Anterior cingulate cortex (tissue), 58 donors: ENCODE measurements around the gene PDIA3.
A peak's percentile ranks its signal among the peaks of the same experiment; 100 is the strongest.
"Not testable (repeated sequence)": the region's sequence is repeated elsewhere in the genome, so short reads cannot be mapped to it uniquely, and the experiment has no call there.

ENCODE experiments used
- DNase-seq, 58 donors: peaks; one replicate each; lab custom pipeline; 2025; lab: John Stamatoyannopoulos, UW

Gene PDIA3

GRCh38 chr15:43776101-43776717 lies 30.0 kb downstream of the PDIA3 start:
- no peak for DNase-seq

- DNase-seq: peak in 41 of 58 donors; percentile 22 to 78 (median 52)
These were observed 30.6 kb downstream of the PDIA3 start, which contains the start of gene ELL3 for GRCh38 chr15:43776718-43777266. ELL3 (minus strand) TSS chr15:43776966; CDS start chr15:43776901, 65 bp downstream.

- peak in 46 of 58 donors; percentile 14 to 78 (median 49) for DNase-seq
These were observed 31.2 kb downstream of the PDIA3 start for GRCh38 chr15:43777267-43777914.

GRCh38 chr15:43779016-43779415 lies 32.8 kb downstream of the PDIA3 start:
- DNase-seq: no peak

GRCh38 chr15:43789409-43789808 lies 43.2 kb downstream of the PDIA3 start:
- no peak for DNase-seq

GRCh38 chr15:43791993-43792760 lies 45.9 kb downstream of the PDIA3 start, which contains the start of gene SERF2:
SERF2 (plus strand) TSS chr15:43792320; CDS start chr15:43792377, 57 bp downstream.
- DNase-seq: peak; percentile 81 to 100 (median 100)

GRCh38 chr15:43792761-43793476 lies 46.7 kb downstream of the PDIA3 start:
- peak in 4 of 58 donors; percentile 16 to 50 (median 40) for DNase-seq

- DNase-seq: no peak
These were observed 47.4 kb downstream of the PDIA3 start for GRCh38 chr15:43793647-43794046.

- DNase-seq: peak in 1 of 58 donors; percentile 5
These were observed 48.2 kb downstream of the PDIA3 start for GRCh38 chr15:43794269-43795037.

- DNase-seq: no peak
These were observed 49.0 kb downstream of the PDIA3 start for GRCh38 chr15:43795197-43795596.

GRCh38 chr15:43795997-43796396 lies 49.8 kb downstream of the PDIA3 start:
- no peak for DNase-seq

- no peak for DNase-seq
These were observed 50.3 kb downstream of the PDIA3 start for GRCh38 chr15:43796566-43796965.

- DNase-seq: no peak
These were observed 53.1 kb downstream of the PDIA3 start for GRCh38 chr15:43799209-43799944.

- peak in 2 of 58 donors; percentile 39 to 49 for DNase-seq
These were observed 53.7 kb downstream of the PDIA3 start, which contains the start of gene SERINC4 for GRCh38 chr15:43799945-43800285. SERINC4 (minus strand) TSS chr15:43800220; CDS start chr15:43799986, 234 bp downstream.

GRCh38 chr15:43800286-43801141 lies 54.3 kb downstream of the PDIA3 start, which contains the start of gene HYPK:
HYPK (plus strand) TSS chr15:43800599; CDS start chr15:43800623, 24 bp downstream.
- peak; percentile 50 to 95 (median 90) for DNase-seq

GRCh38 chr15:43802676-43803075 lies 56.4 kb downstream of the PDIA3 start:
- DNase-seq: not testable (repeated sequence)

GRCh38 chr15:43808435-43808950 lies 62.3 kb downstream of the PDIA3 start:
- DNase-seq: no peak
